ENCODE measurements around the gene MUL1.

DNA sequence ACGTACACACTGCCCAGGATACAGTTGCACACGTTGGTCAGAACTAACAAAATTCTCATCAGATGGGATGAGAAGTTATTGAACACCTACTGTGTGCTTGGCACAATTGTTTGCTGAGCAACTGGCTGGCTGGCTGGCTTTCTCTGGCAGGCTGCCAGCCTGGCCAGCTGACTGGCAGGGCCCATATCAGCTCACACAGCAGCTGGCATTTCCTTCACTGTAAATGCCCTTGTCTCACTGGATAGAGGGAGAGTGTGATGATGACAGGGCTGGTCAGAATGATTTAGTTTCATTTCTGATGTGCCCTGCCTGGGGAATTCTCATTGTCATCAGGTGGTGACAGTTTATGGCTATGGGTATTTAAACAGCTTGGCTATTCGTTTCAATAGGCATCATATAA lies 37.8 kb downstream of the MUL1 start:
- no peak for TF ChIP-seq EZH2 (IDR thresholded peaks at IDR 0.05; ENCODE audit: insufficient read depth, poor library complexity, severe bottlenecking)
- no peak for TF ChIP-seq EZH2phosphoT487 (IDR thresholded peaks at IDR 0.05; ENCODE audit: insufficient read depth, low read depth)

Data from GM23248 (cell line).